NB4 (cell line): ENCODE data around the gene C9orf85.

Experiments used
- MAX ChIP-seq: IDR thresholded peaks from 2 replicates; pipeline ENCODE4 v1.6.1; 2011; ENCODE audit warnings: low read depth, low read length
- MYC ChIP-seq: IDR thresholded peaks from 2 replicates; pipeline ENCODE4 v1.6.1; 2011; ENCODE audit warnings: low read depth, low read length
- POLR2A ChIP-seq: IDR thresholded peaks from 2 replicates; pipeline ENCODE4 v1.6.1; 2011; ENCODE audit warnings: mild to moderate bottlenecking; ENCODE audit not compliant: insufficient read length; ENCODE audit errors: extremely low read depth
- TF ChIP-seq, protein P1 (sequence below): IDR thresholded peaks from one replicate; pipeline ENCODE4 v1.5.1; 2012; ENCODE audit warnings: low read depth, low read length

DNA sequence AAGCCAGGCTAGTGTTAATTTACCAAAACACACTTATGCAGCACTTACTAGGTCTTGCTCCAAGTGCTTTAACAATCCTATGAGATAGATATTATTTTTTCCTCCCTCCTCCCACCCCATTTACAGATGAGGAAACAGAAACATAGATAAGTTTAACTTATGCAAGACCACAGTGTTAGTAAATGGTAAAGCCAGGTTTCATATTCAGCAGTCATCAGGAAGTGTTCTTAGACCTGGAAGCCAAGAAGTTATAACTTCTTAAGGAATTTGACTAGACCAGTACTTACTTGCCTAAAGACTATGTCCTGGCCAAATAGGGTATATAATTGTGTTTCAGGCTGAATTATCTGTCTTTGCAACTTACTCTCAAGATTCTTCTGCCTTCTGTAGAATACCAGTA is 16.3 kb upstream of the C9orf85 start:
- TF ChIP-seq, protein P1, sequence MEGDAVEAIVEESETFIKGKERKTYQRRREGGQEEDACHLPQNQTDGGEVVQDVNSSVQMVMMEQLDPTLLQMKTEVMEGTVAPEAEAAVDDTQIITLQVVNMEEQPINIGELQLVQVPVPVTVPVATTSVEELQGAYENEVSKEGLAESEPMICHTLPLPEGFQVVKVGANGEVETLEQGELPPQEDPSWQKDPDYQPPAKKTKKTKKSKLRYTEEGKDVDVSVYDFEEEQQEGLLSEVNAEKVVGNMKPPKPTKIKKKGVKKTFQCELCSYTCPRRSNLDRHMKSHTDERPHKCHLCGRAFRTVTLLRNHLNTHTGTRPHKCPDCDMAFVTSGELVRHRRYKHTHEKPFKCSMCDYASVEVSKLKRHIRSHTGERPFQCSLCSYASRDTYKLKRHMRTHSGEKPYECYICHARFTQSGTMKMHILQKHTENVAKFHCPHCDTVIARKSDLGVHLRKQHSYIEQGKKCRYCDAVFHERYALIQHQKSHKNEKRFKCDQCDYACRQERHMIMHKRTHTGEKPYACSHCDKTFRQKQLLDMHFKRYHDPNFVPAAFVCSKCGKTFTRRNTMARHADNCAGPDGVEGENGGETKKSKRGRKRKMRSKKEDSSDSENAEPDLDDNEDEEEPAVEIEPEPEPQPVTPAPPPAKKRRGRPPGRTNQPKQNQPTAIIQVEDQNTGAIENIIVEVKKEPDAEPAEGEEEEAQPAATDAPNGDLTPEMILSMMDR: no peak
- TF ChIP-seq POLR2A (no peak), MAX (no peak), MYC (no peak)
